HK-2 (cell line): Measurements from ENCODE around the gene MAP3K12.
"Not testable (repeated sequence)": the region's sequence is repeated elsewhere in the genome, so short reads cannot be mapped to it uniquely, and the experiment has no call there.

ENCODE experiments used
- DNase-seq: peaks from one replicate; pipeline ENCODE4 v3.0.0-alpha.2; 2018; ENCODE audit not compliant: unreplicated experiment

Gene MAP3K12

GRCh38 chr12:53492188-53492587 is 7.1 kb downstream of the MAP3K12 start:
- no peak for DNase-seq

- no peak for DNase-seq
Measured at GRCh38 chr12:53489242-53489864, 9.9 kb downstream of the MAP3K12 start.

- DNase-seq, result no peak
Measured at GRCh38 chr12:53486736-53487487, 12.3 kb downstream of the MAP3K12 start.

- DNase-seq, result no peak
Measured at GRCh38 chr12:53485955-53486735, 13.1 kb downstream of the MAP3K12 start.

- DNase-seq, result no peak
Measured at GRCh38 chr12:53484686-53485575, 14.3 kb downstream of the MAP3K12 start.

GRCh38 chr12:53483979-53484377 is 15.3 kb downstream of the MAP3K12 start:
- no peak for DNase-seq

GRCh38 chr12:53483225-53483978 is 15.9 kb downstream of the MAP3K12 start:
- no peak for DNase-seq

- no peak for DNase-seq
Measured at GRCh38 chr12:53482626-53483168, 16.6 kb downstream of the MAP3K12 start.

GRCh38 chr12:53481939-53482586 is 17.2 kb downstream of the MAP3K12 start:
- DNase-seq, result peak; percentile 20

- not testable (repeated sequence) for DNase-seq
Measured at GRCh38 chr12:53481458-53481857, 17.8 kb downstream of the MAP3K12 start.

- DNase-seq, result no peak
Measured at GRCh38 chr12:53480491-53481442, 18.5 kb downstream of the MAP3K12 start.

- DNase-seq, result no peak
Measured at GRCh38 chr12:53479331-53479730, 19.9 kb downstream of the MAP3K12 start.

- no peak for DNase-seq
Measured at GRCh38 chr12:53478865-53479264, 20.4 kb downstream of the MAP3K12 start.

- DNase-seq, result no peak
Measured at GRCh38 chr12:53476769-53477209, 22.5 kb downstream of the MAP3K12 start.

GRCh38 chr12:53474819-53475218 is 24.4 kb downstream of the MAP3K12 start:
- no peak for DNase-seq

- no peak for DNase-seq
Measured at GRCh38 chr12:53474077-53474476, 25.2 kb downstream of the MAP3K12 start.

- DNase-seq, result no peak
Measured at GRCh38 chr12:53472056-53472582, 27.1 kb downstream of the MAP3K12 start.

- no peak for DNase-seq
Measured at GRCh38 chr12:53468282-53468681, 31.0 kb downstream of the MAP3K12 start.

- DNase-seq, result no peak
Measured at GRCh38 chr12:53467880-53468279, 31.4 kb downstream of the MAP3K12 start.
